NCI-H460 (cell line): Measurements from ENCODE around the gene S100A8. TPM values are rescaled to one million over a fixed set of nuclear protein-coding genes. Genes with fewer than 3 reads are reported as not detected.

Experiments
- DNase-seq: peaks from one replicate; pipeline ENCODE4 v3.0.0-alpha.2; 2016; ENCODE audit warnings: low read depth; ENCODE audit errors: extremely low read depth
- total RNA-seq: library from RNA; depleted of rRNA; stranded (reverse); fragments of >200 nt; shearing (Covaris generic); gene quantifications from 2 replicates; pipeline ENCODE4 v1.2.3, GENCODE V29; 2014

Gene S100A8
- total RNA-seq, 1 experiment from 2014 or later, result not detected

GRCh38 chr1:153393926-153394325, 3.1 kb upstream of the S100A8 start:
- no peak for DNase-seq

GRCh38 chr1:153392822-153393221, 1.9 kb upstream of the S100A8 start:
- DNase-seq, result no peak

GRCh38 chr1:153392258-153392657, 1.4 kb upstream of the S100A8 start:
- DNase-seq, result no peak

GRCh38 chr1:153389973-153390879, 647 bp downstream of the S100A8 start:
- DNase-seq, result no peak

- DNase-seq, result no peak
Measured at GRCh38 chr1:153389401-153389800, 1.5 kb downstream of the S100A8 start.

GRCh38 chr1:153387785-153388184, 3.1 kb downstream of the S100A8 start:
- DNase-seq, result no peak

GRCh38 chr1:153387001-153387400, 3.9 kb downstream of the S100A8 start:
- no peak for DNase-seq

GRCh38 chr1:153386500-153386901, 4.4 kb downstream of the S100A8 start:
- no peak for DNase-seq

GRCh38 chr1:153384958-153385580, 5.8 kb downstream of the S100A8 start:
- DNase-seq, result no peak

- no peak for DNase-seq
Measured at GRCh38 chr1:153380711-153381110, 10.2 kb downstream of the S100A8 start.

GRCh38 chr1:153379591-153379990, 11.3 kb downstream of the S100A8 start:
- DNase-seq, result no peak

GRCh38 chr1:153375511-153375910, 15.4 kb downstream of the S100A8 start, which contains the start of gene S100A12:
TSS of gene S100A12 (minus strand) at chr1:153375621. CDS start at chr1:153374592, 1,029 bp downstream.
- DNase-seq, result no peak

GRCh38 chr1:153374071-153374470, 16.8 kb downstream of the S100A8 start:
- DNase-seq, result no peak

GRCh38 chr1:153372571-153372970, 18.3 kb downstream of the S100A8 start:
- DNase-seq, result no peak

- no peak for DNase-seq
Measured at GRCh38 chr1:153371231-153371630, 19.6 kb downstream of the S100A8 start.

- no peak for DNase-seq
Measured at GRCh38 chr1:153370146-153370545, 20.7 kb downstream of the S100A8 start.

GRCh38 chr1:153368495-153368894, 22.4 kb downstream of the S100A8 start:
- DNase-seq, result no peak

GRCh38 chr1:153367090-153367489, 23.8 kb downstream of the S100A8 start:
- DNase-seq, result no peak

- no peak for DNase-seq
Measured at GRCh38 chr1:153366261-153366660, 24.6 kb downstream of the S100A8 start.

GRCh38 chr1:153365696-153366095, 25.2 kb downstream of the S100A8 start:
- DNase-seq, result no peak

- no peak for DNase-seq
Measured at GRCh38 chr1:153364766-153365666, 25.9 kb downstream of the S100A8 start.
